Ascending aorta (tissue), 2 donors: ENCODE results near the gene ABHD8. TPM values are rescaled to one million over a fixed set of nuclear protein-coding genes. Genes with fewer than 3 reads are reported as not detected.

ENCODE experiments used
- DNase-seq, 2 donors: peaks; one replicate each; pipeline ENCODE4 v3.0.0-alpha.2; 2019; ENCODE audit warnings: low spot score in 2 of 2
- H3K27ac ChIP-seq, 2 donors: fragments of 200-600 bp; sonication (generic); one replicate each; pipeline ENCODE4 v1.5.1; 2016 to 2017; ENCODE audit warnings: mild to moderate bottlenecking in 1 of 2
- H3K27me3 ChIP-seq: fragments of 200-600 bp; sonication (generic); one replicate; pipeline ENCODE4 v1.5.1; 2017
- H3K36me3 ChIP-seq, 2 donors: fragments of 200-600 bp; sonication (generic); one replicate each; pipeline ENCODE4 v1.5.1; 2016
- H3K4me1 ChIP-seq, 2 donors: fragments of 200-600 bp; sonication (generic); one replicate each; pipeline ENCODE4 v1.5.1; 2016 to 2017; ENCODE audit warnings: mild to moderate bottlenecking in 1 of 2
- H3K4me3 ChIP-seq, 2 donors: fragments of 200-600 bp; sonication (generic); one replicate each; pipeline ENCODE4 v1.5.1; 2016 to 2017; ENCODE audit warnings: mild to moderate bottlenecking in 1 of 2
- H3K9me3 ChIP-seq, 2 donors: fragments of 200-600 bp; sonication (generic); one replicate each; pipeline ENCODE4 v1.5.1; 2016
- CTCF ChIP-seq, 3 experiments: fragments of 200-600 bp in 2 of 3; fragments of 450-650 bp in 1 of 3; sonication (generic) in 2 of 3; IDR thresholded peaks; one replicate each; pipeline ENCODE4 v1.5.1; 2016 to 2019; ENCODE audit warnings: antibody characterized with exemption in 3 of 3, mild to moderate bottlenecking in 1 of 3, moderate library complexity in 1 of 3
- intact Hi-C: fragments of 100-400 bp; cut with DNase I; formaldehyde crosslinking; loops from one replicate; pipeline ENCODE4 v1.15.1; 2023
- total RNA-seq: library from RNA; depleted of rRNA; stranded (reverse); fragments of >200 nt; gene quantifications from one replicate; pipeline ENCODE4 v1.1.0, GENCODE V29; 2016

The ABHD8 gene
- total RNA-seq, 1 donor from 2014 or later, result 32.2 TPM

GRCh38 chr19:17306285-17306714 lies 3.1 kb upstream of the ABHD8 start:
- Histone ChIP-seq H3K36me3 (no peaks in the 10 kb centered on the region), H3K9me3 (no peaks in the 10 kb centered on the region), H3K4me3 (peak overlapping the region; percentile 66 to 72), H3K27ac (peak overlapping the region; percentile 81 to 90), H3K27me3 (no peaks in the 10 kb centered on the region), H3K4me1 (peaks cover 7 to 34% of the 10 kb centered on the region in 2 donors)
- DNase-seq, result no peak
- no peak for TF ChIP-seq CTCF (IDR thresholded peaks at IDR 0.05)
- intact Hi-C loops, result no loop called here

GRCh38 chr19:17305517-17306284 lies 2.5 kb upstream of the ABHD8 start, which contains the start of gene MRPL34:
Gene MRPL34 (plus strand): TSS chr19:17305872. CDS start chr19:17305893, 21 bp downstream.
- H3K9me3 ChIP-seq, result no peaks in the 10 kb centered on the region
- peak within 1 kb of the TSS; percentile 81 to 90 for H3K27ac ChIP-seq
- H3K36me3 ChIP-seq, result no peaks in the 10 kb centered on the region
- H3K27me3 ChIP-seq, result no peaks in the 10 kb centered on the region
- peak; percentile 79 to 91 (median 81) for TF ChIP-seq CTCF (IDR thresholded peaks at IDR 0.05)
- intact Hi-C loops, result loop anchor here (1.0 to 2.0 kb wide), 3 partner anchors 13 to 39 kb away; partner anchors contain the start of genes ANO8 and BABAM1
- H3K4me3 ChIP-seq, result peak within 1 kb of the TSS; percentile 66 to 72
- H3K4me1 ChIP-seq, result peaks cover 2 to 30% of the 10 kb centered on the region in 2 donors
- DNase-seq, result peak; percentile 89 to 97

GRCh38 chr19:17305216-17305516 lies 1.9 kb upstream of the ABHD8 start:
- Histone ChIP-seq H3K4me1 (peaks cover 2 to 25% of the 10 kb centered on the region in 2 donors), H3K4me3 (peak overlapping the region; percentile 66 to 72), H3K27ac (peak overlapping the region; percentile 81 to 90), H3K27me3 (no peaks in the 10 kb centered on the region), H3K9me3 (no peaks in the 10 kb centered on the region), H3K36me3 (no peaks in the 10 kb centered on the region)
- no peak for TF ChIP-seq CTCF (IDR thresholded peaks at IDR 0.05)
- intact Hi-C loops, result loop anchor here (1.0 to 2.0 kb wide), 3 partner anchors 13 to 38 kb away; partner anchors contain the start of genes ANO8 and BABAM1
- DNase-seq, result no peak

GRCh38 chr19:17304386-17305215 lies 1.4 kb upstream of the ABHD8 start:
- H3K4me1 ChIP-seq, result peaks cover 2 to 22% of the 10 kb centered on the region in 2 donors
- TF ChIP-seq CTCF (IDR thresholded peaks at IDR 0.05), result no peak
- H3K27ac ChIP-seq, result peak overlapping the region; percentile 81 to 90
- H3K36me3 ChIP-seq, result no peaks in the 10 kb centered on the region
- DNase-seq, result no peak
- H3K9me3 ChIP-seq, result no peaks in the 10 kb centered on the region
- H3K4me3 ChIP-seq, result peak overlapping the region in 1 of 2 donors; percentile 72
- intact Hi-C loops, result loop anchor here (1.0 to 5.0 kb wide), 4 partner anchors 12 to 57 kb away; partner anchors contain the start of genes ANO8, BABAM1 and NR2F6
- no peaks in the 10 kb centered on the region for H3K27me3 ChIP-seq

- peak overlapping the region; percentile 45 to 81 for H3K27ac ChIP-seq
Observed at GRCh38 chr19:17303940-17304267, 679 bp upstream of the ABHD8 start.

More at GRCh38 chr19:17303940-17304267, 679 bp upstream of the ABHD8 start:
- H3K36me3 ChIP-seq, result peaks cover 0 to 3% of the 10 kb centered on the region in 2 donors
- no peaks in the 10 kb centered on the region for H3K27me3 ChIP-seq
- H3K9me3 ChIP-seq, result no peaks in the 10 kb centered on the region
- DNase-seq, result no peak
- H3K4me1 ChIP-seq, result peaks cover 2 to 22% of the 10 kb centered on the region in 2 donors
- intact Hi-C loops, result loop anchor here (2.0 to 5.0 kb wide), 3 partner anchors 31 to 57 kb away; partner anchors contain the start of genes ANO8, BABAM1 and NR2F6
- no peak for TF ChIP-seq CTCF (IDR thresholded peaks at IDR 0.05)
- peak overlapping the region; percentile 73 to 88 for H3K4me3 ChIP-seq
